ENCODE measurements around the gene NKD2. TPM values are rescaled to one million over a fixed set of nuclear protein-coding genes. Genes with fewer than 3 reads are reported as not detected.
A peak's percentile ranks its signal among the peaks of the same experiment; 100 is the strongest.

NKD2 gene
- total and polyA plus RNA-seq, 11 donors: 0.56 to 6.6 (median 2.3) TPM

DNA sequence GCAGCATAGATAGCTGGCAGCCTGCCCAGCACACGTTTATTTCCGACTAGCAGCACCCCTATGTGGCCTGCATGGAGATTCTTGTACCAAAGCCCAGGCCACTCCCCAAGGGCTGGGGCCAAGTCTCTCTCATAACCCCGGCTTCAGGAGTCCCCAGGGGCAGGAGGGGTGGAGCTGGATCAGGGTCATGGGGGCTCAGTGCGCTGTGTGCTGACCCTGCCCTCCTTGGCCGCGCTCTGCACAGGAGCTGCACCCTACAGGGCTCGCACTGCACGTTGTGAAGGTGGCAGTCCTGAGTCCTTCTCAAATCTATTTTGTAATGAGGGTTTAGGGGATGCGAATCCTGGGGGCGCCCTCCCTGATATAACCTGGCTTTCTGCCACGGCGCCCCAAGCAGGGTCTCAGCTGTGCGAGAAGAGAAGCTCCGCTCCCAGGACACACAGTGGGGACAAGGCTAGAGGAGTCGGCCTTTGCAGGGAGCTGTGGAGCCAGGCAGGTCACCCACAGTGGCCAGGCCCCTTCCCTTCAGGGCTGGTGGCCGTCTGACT lies 28.6 kb downstream of the NKD2 start:
- 44 to 75% (median 71%) methylated on average over 5 to 16 of the region's 16 CpGs for WGBS, 4 donors
- Histone ChIP-seq H3K4me3 (no peak overlapping the region), H3K4me1 (no peaks in the 10 kb centered on the region), H3K36me3 (peaks cover 0 to 3% (median 0%) of the 10 kb centered on the region in 9 donors), H3K9me3 (no peaks in the 10 kb centered on the region), H3K27me3 (no peaks in the 10 kb centered on the region), H3K27ac (no peak overlapping the region)
- ATAC-seq (peak in 2 of 4 donors; percentile 15 to 19), DNase-seq (peak in 3 of 5 donors; percentile 23 to 51 (median 29))
- intact Hi-C loops (cut with DNase I): no loop called here
- TF ChIP-seq, protein P1, sequence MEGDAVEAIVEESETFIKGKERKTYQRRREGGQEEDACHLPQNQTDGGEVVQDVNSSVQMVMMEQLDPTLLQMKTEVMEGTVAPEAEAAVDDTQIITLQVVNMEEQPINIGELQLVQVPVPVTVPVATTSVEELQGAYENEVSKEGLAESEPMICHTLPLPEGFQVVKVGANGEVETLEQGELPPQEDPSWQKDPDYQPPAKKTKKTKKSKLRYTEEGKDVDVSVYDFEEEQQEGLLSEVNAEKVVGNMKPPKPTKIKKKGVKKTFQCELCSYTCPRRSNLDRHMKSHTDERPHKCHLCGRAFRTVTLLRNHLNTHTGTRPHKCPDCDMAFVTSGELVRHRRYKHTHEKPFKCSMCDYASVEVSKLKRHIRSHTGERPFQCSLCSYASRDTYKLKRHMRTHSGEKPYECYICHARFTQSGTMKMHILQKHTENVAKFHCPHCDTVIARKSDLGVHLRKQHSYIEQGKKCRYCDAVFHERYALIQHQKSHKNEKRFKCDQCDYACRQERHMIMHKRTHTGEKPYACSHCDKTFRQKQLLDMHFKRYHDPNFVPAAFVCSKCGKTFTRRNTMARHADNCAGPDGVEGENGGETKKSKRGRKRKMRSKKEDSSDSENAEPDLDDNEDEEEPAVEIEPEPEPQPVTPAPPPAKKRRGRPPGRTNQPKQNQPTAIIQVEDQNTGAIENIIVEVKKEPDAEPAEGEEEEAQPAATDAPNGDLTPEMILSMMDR (IDR thresholded peaks at IDR 0.05): no peak
- no peak for TF ChIP-seq POLR2A (IDR thresholded peaks at IDR 0.05)

DNA sequence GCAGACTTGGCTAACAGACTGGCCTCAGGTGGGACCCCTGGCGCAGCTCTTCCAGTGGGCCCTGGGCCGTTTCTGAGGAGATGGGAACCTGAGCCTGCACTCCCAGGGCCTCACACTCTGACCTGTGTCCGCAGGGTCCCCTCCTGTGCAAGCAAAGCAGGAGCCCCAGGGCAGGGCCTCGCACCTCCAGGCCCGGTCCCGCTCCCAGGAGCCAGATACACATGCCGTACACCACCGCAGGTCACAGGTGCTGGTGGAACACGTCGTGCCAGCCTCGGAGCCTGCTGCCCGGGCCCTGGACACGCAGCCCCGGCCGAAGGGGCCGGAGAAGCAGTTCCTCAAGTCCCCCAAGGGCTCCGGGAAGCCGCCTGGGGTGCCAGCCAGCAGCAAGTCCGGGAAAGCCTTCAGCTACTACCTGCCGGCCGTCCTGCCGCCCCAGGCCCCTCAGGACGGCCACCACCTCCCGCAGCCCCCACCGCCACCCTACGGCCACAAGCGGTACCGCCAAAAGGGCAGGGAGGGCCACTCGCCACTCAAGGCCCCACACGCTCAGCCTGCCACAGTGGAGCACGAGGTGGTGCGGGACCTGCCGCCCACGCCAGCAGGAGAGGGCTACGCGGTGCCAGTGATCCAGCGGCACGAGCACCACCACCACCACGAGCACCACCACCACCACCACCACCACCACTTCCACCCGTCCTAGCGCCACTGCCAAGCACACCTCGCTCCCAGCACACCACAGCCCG lies 29.2 kb downstream of the NKD2 start:
- Histone ChIP-seq H3K27me3 (no peaks in the 10 kb centered on the region), H3K36me3 (peaks cover 0 to 3% (median 0%) of the 10 kb centered on the region in 9 donors), H3K4me3 (no peak overlapping the region), H3K27ac (no peak overlapping the region), H3K4me1 (no peaks in the 10 kb centered on the region), H3K9me3 (no peaks in the 10 kb centered on the region)
- intact Hi-C loops (cut with DNase I): no loop called here
- ATAC-seq (no peak), DNase-seq (peak in 3 of 5 donors; percentile 17 to 55 (median 27))
- TF ChIP-seq, protein P1 (IDR thresholded peaks at IDR 0.05): no peak
- no peak for TF ChIP-seq POLR2A (IDR thresholded peaks at IDR 0.05)
- 95 to 96% (median 95%) methylated on average over 28 to 43 of the region's 43 CpGs for whole genome bisulfite sequencing, 4 donors

DNA sequence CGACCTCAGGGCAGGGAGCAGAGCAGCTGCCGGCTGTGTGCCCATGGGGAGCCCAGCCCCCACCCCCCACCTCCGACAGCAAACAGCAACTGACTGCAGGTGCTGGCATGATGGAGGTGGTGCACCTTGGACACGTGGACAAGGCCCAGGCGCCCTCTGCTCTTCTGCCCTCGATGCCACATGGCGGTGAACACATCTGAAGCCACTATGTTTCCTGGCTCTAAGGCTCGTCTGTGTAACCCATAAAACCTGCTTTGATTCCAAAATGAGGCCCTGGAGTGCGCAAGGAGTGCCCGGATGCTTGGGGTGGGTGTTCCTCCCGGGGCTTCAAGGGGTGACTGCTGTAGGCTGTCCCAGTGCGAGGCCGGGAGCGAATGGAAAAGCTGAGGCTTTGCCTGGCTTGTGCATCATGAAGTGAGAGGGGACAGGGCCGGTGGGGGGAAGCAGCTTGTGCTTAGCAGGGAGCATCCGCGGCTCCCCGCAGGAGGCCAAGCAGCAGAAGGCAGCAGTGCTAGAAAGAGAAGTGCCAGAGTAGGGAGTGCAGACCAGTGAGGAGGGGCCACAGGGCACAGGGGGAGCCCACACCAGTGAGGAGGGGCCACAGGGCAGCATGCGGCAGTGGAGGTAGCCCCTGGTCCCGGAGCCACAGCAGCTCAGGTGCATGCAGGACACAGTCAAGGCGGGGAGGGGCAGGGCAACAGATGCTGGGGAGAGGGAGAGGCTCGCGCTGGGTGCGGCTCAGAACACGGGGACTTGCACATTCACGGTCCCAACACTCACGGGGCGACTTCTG lies 30.0 kb downstream of the NKD2 start:
- Histone ChIP-seq H3K27me3 (no peaks in the 10 kb centered on the region), H3K27ac (no peak overlapping the region), H3K4me1 (no peaks in the 10 kb centered on the region), H3K36me3 (peaks cover 0 to 3% (median 0%) of the 10 kb centered on the region in 9 donors), H3K9me3 (no peaks in the 10 kb centered on the region), H3K4me3 (no peak overlapping the region)
- ATAC-seq (no peak), DNase-seq (peak in 2 of 5 donors; percentile 17)
- intact Hi-C loops (cut with DNase I): no loop called here
- 81 to 89% (median 86%) methylated on average over 26 to 28 of the region's 28 CpGs for WGBS, 4 donors
- TF ChIP-seq POLR2A (IDR thresholded peaks at IDR 0.05): no peak
- TF ChIP-seq, protein P1 (IDR thresholded peaks at IDR 0.05): no peak

DNA sequence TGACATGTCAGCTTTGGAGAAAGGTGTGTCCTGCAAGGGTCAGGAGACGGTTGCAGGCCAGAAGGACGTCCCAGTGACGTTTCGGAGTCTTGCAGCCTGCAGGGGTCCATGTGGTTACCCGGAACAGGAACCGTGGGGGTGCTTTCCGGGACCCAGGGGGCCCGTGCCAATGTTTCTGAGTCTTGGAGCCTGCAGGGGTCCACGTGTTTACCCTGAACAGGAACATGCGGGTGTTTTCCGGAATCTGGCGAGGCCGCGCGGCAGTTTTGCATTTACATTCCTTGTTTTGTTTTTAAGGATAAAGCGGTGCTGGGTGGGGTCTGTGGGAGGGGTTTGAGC lies 30.6 kb downstream of the NKD2 start:
- peaks cover 0 to 3% (median 0%) of the 10 kb centered on the region in 9 donors for H3K36me3 ChIP-seq
- H3K27ac ChIP-seq: no peak overlapping the region
- H3K4me3 ChIP-seq: no peak overlapping the region
- TF ChIP-seq POLR2A (IDR thresholded peaks at IDR 0.05): no peak
- TF ChIP-seq, protein P1 (IDR thresholded peaks at IDR 0.05): no peak
- H3K9me3 ChIP-seq: no peaks in the 10 kb centered on the region
- intact Hi-C loops (cut with DNase I): no loop called here
- 78 to 92% (median 89%) methylated on average over 14 to 16 of the region's 16 CpGs for WGBS, 4 donors
- no peaks in the 10 kb centered on the region for H3K27me3 ChIP-seq
- DNase-seq (peak in 1 of 5 donors; percentile 44), ATAC-seq (no peak)
- no peaks in the 10 kb centered on the region for H3K4me1 ChIP-seq
